ENCODE measurements around the gene FIGNL2.
A peak's percentile ranks its signal among the peaks of the same experiment; 100 is the strongest.
"Not testable (repeated sequence)": the region's sequence is repeated elsewhere in the genome, so short reads cannot be mapped to it uniquely, and the experiment has no call there.

The FIGNL2 gene, protein sequence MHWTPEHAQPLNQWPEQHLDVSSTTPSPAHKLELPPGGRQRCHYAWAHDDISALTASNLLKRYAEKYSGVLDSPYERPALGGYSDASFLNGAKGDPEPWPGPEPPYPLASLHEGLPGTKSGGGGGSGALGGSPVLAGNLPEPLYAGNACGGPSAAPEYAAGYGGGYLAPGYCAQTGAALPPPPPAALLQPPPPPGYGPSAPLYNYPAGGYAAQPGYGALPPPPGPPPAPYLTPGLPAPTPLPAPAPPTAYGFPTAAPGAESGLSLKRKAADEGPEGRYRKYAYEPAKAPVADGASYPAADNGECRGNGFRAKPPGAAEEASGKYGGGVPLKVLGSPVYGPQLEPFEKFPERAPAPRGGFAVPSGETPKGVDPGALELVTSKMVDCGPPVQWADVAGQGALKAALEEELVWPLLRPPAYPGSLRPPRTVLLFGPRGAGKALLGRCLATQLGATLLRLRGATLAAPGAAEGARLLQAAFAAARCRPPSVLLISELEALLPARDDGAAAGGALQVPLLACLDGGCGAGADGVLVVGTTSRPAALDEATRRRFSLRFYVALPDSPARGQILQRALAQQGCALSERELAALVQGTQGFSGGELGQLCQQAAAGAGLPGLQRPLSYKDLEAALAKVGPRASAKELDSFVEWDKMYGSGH

DNA sequence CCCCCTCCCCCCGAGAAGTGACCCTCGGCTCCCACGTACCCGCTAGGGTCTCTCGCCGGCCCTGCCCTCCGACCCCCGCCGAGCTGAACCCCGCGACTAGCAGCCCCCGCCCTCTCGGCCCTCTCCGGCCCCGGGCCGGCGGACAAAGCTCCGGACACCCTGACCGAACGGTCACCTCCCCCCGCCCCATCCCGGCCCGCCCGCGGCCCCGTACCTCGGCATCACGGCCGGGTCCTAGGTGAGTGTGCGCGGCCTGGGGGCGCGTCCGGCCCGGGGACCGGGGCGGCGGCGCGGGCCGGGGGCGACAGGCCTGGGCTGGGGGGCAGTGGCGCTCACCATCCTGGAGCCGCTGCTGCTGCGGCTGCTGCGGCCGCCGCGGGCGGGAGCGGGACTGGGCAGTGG is at the start of gene FIGNL2:
Gene FIGNL2 (minus strand): TSS at position 393 of the 402 bp plus-strand sequence. CDS start 26,305 bp downstream, outside the sequence.
- no peak for DNase-seq

DNA sequence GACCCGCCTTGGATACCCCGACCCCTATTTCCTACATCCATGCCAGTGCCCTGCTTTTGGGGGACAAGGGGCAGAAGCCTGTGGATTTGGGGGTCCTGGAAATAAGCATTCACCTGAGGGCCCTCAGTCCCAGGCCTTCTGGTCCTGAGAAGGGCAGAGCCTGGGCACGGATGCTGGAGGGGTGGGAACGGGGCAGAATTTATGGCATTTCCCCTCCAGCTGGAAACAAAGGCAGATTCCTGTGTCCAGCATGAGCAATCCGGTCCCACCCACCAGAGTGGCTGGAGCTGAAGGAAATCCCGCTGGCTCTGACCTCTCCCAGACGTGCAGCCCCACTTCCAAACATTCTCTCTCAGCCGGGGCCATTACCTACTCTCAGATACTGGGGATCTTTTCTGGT is 48.7 kb upstream of the FIGNL2 start:
- no peak for DNase-seq

DNA sequence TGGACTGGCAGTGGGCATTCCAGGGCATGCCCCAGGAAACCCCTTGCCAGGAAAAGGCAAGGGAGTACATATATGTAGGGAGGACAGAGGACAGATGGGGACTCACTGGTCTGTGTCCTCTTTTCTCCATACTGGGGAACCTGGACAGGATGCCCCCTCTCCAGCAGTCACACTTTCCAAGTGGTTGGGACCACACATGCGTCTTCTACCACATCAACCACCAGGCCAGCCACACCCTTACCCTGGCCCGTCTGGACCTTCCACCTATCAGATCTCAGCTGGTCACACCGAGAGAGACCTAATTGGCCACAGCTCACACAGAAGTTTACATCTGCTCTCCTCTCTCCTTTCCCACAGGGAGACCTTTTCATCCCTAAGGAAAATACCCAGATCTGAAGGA is 47.7 kb upstream of the FIGNL2 start:
- no peak for DNase-seq

DNA sequence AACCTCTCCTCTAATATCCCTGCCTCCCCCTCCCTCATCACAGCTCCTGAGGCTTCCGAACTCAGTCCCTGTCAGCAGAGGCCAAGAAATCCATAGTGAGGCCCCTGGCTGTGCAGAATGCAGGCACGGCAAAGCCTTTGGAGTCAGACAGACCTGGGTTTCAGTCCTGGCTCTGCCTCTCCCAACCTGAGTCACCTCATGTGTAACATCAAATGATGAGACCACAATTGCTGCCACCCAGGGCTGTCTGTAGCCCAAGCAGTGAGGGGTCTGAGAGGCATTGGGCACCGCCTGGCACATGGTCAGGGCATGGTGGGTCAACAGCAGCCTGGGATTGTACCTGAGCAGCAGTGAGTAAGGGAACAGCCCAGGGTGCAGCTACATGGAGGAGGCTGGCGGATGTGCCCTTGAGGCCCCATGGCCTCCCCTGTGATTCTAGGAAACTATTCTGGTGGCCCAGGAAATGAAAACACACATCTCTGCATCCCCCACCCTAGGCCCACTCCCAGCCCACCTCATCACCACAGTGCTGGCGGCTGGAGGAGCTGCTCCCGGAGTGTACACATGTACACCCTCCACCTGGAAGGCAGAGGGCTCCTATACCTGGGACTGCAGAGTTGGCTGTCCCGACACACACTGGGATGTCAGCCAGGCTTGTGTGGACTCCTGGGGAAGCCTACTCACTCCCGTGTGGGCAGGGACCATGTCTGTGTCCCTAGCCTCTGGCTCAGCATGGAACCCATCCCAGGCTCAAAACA is 47.0 kb upstream of the FIGNL2 start:
- DNase-seq = no peak

DNA sequence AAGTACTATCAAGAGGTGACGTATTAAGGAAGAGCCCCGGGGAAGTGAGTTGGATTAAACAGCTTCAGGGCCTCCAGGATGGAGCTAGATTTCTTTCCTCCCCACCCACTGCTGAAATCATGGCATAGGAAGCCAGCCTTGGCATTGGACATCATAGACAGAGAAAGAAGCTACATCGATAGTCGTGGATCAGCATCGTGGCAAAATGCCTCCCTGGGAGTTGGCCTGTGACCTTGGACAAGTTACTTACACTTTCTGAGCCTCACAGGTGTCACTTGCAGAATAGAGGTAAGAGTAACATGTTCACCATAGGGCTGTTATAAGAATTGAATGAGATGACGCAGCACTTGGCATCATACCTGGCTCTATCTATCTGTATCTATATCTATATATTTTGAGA is 45.3 kb upstream of the FIGNL2 start:
- DNase-seq = no peak

DNA sequence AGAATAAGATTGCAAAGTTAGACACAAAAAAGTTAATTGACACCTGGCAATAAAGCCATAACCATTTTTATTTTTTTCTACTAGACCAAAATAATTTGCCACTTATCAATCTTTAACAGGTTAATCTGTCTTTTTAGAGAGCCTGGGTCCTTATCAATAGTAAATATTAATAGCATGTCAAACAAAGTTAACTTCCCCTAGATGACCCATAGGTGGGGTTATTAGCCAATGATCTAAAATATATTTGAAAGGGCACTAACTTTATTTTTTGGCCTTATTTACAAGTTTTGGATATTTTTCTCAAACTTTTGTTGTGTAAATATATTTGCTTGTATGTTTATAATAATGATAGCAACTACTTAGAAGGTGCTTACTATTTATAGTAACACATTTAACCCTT is 43.3 kb upstream of the FIGNL2 start:
- DNase-seq = no peak

DNA sequence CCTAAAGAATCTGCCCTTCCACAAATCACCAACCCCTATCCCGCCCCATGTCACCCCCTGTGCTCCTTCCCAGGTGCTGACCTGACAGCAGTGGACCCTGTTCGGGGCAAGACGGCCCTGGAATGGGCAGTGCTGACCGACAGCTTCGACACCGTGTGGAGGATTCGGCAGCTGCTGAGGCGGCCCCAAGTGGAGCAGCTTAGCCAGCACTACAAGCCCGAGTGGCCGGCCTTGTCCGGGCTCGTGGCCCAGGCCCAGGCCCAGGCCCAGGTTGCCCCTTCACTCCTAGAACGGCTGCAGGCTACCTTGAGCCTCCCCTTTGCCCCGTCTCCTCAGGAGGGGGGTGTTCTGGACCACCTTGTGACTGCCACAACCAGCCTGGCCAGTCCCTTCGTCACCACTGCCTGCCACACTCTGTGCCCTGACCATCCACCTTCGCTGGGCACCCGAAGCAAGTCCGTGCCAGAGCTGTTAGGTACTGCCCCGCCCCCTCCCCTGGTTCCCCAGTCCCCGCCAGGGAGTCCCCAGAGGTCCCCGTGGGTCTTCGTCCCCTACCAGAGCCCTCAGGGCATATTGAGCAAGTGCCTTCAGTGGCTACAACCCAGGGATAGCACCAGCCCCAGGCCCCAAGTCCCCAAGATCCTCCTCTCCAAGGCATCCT is 42.1 kb upstream of the FIGNL2 start:
- DNase-seq = no peak

DNA sequence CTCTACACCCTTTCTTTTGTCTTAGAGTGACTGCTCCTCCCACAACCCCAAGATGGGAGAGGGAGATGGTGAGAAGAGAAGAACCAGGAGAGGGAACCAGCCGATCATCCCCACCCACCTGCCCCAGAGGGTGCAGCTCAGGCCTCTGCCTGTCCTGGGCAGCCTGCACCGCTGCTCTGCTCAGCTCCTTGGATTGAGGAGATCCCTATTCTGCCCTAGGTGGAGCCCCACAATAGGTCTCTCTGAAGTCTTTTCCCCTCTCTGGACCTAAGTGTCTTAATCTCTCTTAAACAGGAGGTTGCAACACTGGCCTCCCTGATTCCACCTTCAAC is 41.6 kb upstream of the FIGNL2 start:
- no peak for DNase-seq

DNA sequence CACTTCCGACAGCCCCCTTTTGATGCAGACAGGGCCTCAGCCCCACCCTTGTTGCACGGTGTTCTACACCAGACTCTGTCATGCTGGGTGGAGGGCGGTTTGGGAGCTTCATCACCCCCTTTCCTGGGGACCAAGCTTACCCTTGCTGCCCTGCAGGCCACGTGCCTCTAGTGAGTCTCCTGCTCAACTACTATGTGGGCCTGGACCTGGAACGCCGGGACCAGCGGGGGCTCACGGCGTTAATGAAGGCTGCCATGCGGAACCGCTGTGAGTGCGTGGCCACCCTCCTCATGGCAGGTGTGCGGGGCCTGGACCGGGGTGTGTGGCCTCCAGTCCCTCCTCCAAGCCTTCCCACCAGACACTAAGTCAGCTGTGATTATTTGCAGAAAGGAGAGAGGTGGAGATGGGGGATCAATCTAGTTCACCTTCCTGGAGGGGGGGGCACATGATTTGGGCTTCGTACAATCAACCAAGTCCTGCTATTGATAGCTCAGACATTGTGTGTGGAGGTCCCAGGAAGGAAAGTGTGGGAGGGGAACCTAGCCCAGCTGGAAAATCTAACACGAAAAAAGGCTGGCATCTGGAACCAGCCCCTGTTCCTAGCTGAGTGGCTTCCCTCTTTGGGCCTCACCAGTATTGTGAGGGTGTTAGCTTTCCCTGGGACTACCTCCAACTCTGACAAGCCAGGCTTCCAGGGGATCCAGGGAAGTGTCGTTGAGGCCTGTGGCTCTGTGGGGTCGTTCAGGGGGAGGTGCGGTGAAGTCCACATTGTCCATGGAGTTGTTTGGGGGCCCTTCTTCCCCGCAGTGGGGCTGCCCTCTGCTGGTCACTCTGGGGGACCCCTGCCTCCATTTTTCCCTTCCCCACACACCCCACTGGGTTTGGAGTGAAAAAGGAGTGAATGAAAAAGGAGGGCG is 41.0 kb upstream of the FIGNL2 start:
- no peak for DNase-seq

DNA sequence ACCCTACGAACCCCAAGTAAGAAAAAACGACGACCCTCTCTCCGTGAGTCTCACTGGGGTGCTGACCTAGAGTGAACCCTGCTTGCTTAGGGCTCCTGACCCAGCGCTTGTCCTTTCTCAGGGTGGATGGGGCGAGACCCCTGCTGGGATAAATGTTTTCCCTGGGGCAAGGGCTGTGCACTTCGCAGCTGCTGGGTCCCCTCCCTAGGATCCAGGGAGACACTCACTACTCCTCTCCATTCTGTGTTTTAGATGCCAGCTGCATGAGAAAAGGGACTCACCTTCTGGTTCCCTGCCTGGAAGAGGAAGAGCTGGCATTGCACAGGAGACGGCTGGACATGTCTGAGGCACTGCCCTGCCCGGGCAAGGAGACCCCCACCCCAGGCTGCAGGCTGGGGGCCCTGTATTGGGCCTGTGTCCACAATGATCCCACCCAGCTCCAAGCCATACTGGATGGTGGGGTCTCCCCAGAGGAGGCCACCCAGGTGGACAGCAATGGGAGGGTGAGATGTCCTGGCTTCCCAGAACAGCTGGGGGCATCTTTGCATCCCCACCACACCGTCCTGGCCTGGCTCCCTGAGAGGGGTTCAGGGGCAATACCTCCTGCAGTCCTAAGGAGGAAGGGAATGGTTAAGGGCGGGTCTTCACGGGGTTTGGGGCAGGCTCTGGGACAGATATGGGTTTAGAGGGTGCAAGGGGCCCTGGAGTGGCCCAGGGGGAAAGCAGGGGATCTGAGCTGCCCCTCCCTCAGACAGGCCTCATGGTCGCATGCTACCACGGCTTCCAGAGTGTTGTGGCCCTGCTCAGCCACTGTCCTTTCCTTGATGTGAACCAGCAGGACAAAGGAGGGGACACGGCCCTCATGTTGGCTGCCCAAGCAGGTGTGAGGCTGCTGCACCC is 40.0 kb upstream of the FIGNL2 start:
- no peak for DNase-seq

DNA sequence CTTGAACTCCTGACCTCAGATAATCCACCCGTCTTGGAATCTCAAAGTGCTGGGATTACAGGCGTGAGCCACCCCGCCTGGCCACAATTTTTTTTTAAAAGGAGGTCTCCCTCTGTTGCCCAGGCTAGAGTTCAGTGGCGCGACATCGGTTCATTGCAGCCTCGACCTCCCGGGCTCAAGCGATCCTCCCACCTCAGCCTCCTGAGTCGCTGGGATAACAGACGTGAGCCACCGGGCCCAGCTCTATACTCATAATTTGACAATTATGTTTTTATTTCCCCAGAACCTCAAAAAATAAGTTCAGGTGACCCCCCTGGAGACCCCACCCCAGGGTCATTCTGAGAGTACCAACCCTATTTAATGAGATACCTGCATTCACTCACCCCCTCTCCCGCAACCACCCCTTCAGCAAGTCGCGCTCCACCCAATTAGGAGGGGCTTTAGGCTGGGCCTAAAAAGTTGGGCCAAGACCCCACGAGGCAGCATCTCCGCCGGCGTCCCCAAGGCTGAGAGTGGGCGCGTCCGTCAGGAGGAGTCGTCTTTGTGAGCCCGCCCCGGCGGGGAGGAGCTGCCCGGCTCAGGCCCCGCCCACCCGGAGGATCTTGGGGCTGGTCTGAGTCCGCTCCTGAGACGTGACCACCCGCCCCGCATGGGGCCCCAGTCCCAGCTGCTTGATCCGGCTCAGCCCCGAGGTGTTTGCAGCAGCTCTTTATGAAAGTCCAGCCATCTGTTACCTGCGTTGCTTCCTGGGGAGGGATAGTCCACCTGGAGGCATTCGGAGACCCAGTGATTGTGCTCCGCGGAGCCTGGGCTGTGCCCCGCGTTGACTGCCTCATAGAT is 39.2 kb upstream of the FIGNL2 start, which contains the start of gene ANKRD33:
Gene ANKRD33 (plus strand): TSS at position 628 of the 840 bp plus-strand sequence. CDS start 84 bp downstream, at position 712.
- DNase-seq = no peak

DNA sequence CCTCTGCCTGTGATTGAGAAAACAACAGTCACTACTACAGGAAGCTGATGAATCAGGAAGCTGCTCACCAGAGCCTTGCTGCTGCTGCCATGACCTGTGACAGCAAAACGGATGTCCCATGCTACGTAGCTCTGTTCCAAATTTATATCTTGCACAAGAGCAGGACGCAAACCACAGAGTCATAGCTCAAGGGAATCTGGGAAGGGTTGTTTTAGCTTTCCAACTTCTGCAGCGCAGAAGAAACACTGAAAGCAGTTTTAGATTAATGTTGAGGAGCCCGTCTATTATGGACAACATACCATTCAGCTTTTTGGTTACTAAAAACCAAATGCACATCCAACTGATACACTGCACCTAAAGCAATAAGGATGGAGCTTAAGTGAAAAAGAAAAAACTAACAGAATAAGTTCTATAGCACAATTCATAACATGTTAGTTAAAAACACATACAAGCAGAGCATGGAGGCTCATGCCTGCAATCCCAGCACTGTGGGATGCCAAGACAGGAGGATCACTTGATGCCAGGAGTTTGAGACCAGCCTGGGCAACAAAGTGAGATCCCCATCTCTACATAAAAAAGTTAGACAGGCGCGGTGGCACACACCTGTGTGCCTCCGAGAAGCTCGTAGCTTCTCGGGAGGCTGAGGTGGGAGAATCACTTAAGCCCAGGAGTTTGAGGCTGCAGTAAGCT is 37.6 kb upstream of the FIGNL2 start:
- DNase-seq = peak; percentile 48

DNA sequence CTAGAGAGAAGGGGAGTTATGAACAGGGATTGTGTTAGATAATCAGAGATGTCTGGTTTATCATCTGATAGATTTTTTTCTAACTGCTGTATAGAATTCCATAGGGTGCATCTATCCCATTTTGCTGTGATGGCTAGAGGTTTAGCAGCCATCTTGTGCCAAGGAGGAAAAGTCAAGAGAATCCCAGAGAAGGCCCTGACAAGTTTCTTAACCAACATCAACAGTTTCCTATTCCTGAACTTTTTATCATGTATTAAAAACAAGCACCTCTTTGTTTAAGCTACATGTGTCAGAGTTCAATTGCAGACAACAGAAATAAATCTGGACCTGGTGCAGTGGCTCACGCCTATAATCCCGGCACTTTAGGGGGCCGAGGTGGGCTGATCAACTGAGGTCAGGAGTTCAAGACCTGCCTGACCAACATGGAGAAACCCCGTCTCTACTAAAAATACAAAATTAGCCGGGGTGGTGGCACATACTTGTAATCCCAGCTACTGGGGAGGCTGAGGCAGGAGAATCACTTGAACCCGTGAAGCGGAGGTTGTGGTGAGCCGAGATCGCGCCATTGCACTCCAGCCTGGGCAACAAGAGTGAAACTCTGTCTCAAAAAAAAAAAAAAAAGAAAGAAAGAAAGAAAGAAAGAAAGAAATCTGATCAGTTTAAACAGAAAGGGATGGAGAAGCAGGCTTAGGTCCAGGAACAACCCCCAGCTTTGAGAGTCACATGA is 36.9 kb upstream of the FIGNL2 start:
- DNase-seq = not testable (repeated sequence)

DNA sequence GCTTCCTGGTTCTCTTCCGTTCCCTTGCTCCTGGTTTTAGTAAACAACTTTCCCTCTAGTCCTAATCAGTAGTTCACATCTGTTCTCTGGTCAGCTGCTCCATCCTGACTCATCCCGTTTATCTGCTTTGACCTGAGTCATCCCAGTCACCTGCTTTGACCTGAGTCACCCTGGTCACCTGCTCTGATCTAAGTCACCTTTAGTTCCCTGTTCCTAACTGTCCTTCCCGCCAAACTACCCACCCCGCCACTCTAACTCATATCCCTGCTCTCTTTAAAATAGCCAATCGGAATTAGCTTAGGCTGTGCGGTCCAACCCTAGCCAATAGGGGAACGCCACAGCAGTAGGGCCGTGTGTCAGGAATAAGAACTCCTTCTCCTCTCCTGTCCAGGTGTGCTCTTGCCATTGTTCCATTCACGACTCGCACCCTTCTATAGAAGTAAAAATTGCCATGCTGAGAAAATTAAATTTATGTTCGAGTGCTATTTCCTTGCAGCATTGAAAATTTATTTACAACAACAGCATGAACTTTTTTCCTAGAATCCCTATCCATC is 36.2 kb upstream of the FIGNL2 start:
- no peak for DNase-seq

DNA sequence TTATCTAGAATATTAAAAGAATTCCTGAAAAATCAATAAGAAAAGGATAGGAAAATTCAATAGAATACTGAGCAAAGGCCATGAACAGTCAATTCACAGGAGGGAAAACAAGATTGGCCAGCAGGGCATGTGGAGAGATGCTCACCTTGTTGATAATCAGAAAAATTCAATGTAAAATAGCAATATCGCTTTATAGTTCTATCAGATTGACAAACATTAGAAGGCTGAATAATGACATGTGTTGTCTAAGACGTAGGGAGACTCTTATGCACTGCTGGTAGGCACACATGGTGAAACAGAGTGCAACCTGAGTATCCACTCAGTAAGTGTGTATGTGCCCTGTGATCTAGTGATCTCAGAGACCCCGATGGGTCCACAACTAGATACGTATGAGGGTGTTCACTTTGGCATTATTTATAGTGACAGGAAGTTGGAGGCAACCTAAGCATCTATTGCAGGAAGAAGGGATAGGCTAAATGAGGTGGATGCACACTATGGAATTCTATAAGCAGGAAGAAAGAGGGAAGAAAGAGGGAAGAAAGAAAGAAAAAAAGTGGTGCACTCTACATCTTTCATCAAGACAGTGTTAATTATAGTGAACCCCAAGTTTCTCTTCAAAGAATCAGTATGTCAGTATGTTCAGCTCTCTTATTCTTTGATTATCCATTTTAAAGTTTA is 35.6 kb upstream of the FIGNL2 start:
- no peak for DNase-seq

DNA sequence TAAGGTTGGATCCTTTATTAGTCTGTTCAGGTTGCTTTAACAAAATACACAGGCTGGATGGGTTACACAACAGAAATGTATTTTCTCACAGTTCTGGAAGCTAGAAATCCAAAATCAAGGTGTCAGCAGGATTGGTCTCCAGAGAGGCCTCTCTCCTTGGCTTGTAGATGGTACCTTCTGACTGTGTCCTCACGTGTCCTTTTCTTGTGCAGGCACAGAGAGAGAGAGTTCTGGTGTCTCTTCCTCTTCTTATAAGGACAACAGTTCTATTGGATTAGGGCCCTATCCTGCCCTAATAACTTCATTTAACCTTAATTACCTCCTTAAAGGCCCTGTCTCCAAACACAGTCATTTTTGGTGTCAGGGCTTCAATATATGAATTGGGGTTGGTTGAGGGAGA is 34.8 kb upstream of the FIGNL2 start:
- DNase-seq = no peak

DNA sequence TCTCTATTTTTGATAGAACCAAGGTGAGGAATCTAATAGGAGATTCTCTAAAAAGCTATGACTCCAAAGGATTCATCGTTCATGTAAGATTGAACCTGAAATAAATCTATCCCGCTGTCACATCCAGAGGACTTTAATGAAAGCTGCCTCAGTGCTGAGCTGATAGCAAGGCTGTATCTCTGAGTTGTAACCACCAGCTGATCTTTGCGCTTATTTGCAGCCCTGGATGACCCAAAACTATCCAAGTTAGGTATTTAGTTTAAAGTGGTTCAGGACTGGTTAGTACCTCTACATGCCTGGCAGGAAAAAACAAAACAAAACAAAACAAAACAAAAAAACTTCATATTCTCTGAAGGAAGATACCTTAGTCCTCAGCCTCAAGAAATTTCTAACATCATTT is 30.6 kb upstream of the FIGNL2 start:
- no peak for DNase-seq

DNA sequence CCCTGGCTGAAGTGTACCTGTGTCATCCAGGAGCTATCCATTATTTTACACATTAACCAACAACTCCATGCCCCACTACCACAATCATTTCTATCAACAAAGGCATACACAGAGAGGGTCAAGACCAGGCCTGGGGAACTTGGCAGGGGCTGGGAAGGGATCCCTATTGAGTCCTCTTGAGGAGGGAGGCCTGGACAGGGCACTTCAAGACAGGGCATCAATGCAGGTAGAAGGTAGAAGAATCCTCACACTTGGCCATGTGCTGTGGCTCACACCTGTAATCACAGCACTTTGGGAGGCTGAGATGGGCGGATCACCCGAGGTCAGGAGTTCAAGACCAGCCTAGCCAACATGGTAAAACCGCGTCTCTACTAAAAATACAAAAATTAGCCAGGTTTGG is 26.0 kb upstream of the FIGNL2 start:
- DNase-seq = no peak
